ENCODE results near the gene ITIH6.
"Not testable (repeated sequence)": the region's sequence is repeated elsewhere in the genome, so short reads cannot be mapped to it uniquely, and the experiment has no call there.

The ITIH6 gene, protein sequence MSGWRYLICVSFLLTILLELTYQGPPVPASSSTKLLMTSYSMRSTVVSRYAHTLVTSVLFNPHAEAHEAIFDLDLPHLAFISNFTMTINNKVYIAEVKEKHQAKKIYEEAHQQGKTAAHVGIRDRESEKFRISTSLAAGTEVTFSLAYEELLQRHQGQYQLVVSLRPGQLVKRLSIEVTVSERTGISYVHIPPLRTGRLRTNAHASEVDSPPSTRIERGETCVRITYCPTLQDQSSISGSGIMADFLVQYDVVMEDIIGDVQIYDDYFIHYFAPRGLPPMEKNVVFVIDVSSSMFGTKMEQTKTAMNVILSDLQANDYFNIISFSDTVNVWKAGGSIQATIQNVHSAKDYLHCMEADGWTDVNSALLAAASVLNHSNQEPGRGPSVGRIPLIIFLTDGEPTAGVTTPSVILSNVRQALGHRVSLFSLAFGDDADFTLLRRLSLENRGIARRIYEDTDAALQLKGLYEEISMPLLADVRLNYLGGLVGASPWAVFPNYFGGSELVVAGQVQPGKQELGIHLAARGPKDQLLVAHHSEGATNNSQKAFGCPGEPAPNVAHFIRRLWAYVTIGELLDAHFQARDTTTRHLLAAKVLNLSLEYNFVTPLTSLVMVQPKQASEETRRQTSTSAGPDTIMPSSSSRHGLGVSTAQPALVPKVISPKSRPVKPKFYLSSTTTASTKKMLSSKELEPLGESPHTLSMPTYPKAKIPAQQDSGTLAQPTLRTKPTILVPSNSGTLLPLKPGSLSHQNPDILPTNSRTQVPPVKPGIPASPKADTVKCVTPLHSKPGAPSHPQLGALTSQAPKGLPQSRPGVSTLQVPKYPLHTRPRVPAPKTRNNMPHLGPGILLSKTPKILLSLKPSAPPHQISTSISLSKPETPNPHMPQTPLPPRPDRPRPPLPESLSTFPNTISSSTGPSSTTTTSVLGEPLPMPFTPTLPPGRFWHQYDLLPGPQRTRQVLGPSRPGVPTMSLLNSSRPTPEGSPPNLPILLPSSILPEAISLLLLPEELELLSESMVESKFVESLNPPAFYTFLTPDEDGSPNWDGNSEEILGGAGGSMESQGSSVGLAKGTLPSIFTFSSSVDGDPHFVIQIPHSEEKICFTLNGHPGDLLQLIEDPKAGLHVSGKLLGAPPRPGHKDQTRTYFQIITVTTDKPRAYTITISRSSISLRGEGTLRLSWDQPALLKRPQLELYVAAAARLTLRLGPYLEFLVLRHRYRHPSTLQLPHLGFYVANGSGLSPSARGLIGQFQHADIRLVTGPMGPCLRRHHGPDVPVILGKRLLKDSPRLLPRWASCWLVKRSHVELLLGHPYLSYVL

DNA sequence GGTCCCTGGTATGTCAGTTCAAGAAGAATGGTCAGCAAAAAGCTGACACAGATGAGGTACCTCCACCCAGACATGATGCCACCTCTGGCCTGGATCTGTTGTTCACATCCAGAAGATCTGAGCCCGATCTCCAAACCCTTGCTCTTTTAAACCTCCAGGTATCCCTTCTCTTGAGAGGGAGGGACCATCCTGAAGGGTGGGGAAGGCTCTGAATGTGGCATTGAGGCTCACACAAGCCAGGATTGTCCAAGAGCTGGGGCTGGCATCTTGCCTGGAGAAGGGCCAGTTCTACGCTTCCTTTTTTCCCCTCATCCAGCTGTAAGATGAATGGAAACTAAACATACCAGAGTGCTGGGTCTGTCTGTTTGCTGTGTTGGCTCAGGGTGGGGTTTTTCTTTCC, at the start of gene ITIH6:
ITIH6 (minus strand) TSS at position 119 of the 400 bp plus-strand sequence; CDS start at position 74, 45 bp downstream.
- DNase-seq = no peak

DNA sequence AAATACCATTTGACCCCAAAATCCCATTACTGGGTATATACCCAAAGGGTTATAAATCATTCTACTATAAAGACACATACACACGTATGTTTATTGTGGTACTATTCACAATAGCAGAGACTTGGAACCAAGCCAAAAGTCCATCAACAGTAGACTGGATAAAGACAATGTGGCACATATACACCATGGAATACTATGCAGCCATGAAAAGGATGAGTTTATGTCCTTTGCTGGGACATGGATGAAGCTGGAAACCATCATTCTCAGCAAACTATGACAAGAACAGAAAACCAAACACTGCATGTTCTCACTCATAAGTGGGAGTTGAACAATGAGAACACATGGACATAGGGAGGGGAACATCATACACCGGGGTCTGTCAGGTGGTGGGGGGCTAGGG, 49.6 kb upstream of the ITIH6 start:
- not testable (repeated sequence) for DNase-seq

DNA sequence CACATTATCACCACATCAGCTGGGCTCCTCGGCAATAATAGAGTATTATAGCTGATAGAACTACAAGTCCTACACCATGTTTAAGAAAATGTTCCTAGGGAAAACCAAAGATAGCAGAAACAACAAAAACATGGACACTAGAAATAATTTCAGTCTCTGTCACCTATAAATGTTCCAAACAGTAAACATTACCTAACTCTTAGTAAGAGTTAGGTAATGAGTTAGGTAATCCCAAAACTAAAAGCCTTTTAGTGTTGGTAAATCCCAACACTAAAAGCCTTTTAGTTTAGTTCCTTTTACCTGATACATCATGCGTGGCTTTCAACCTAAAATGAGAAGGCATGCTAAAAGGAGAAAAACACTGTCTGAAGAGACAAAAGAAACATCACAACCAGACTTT, 45.0 kb upstream of the ITIH6 start:
- no peak for DNase-seq

DNA sequence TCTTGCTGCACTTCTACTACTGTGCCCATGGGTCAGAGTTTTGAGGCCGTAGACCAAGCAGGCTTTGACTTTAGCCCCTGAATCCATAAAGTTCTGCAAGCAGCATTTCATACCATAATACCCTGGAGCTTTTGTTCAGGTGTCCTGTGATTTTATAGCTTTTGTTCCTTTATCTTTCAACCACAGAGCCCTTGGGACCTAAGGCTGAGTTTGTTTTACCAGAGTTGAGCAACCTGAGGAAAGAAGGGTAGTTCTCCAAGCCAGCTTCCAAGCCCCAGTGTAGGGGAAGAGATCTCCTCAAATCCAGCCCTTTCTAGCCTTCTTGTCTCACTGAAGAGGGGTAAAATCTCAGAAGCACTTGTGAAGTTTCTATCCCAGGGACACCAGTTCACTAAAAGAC, 44.6 kb upstream of the ITIH6 start:
- DNase-seq = no peak

DNA sequence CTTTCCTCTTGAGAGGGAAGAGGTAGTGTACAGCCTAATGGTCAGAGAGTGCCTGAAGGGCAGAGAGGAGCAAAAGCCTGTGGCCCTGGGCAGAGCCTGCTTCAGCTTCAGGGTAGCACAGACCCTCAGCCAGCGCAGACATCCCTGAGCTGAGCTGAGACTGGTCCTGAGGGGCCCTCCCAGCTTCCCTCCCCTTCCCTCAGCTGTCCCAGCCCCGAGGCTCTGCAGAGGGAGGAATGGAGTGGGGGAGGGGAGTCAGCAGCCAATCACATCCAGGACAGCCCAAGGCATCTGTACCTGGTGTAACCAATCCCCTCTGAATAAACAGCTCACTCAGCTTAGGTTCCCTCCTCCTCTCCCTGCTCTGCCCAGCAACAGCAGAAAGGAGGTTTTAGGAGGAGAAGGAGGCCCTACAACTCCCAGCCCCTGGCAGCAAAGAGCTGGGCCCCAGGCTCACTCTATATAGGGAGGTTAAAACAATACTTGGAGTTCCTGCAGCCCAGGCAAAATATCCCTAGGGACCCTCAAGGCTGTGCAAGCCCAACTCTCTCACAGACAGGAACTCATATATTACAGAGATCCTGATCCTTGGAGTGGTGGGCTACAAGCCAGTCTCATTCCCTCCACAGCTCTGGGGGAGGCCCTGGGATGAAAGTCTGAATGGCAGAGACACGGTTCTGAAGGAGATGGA, 43.3 kb upstream of the ITIH6 start:
- DNase-seq = not testable (repeated sequence)

DNA sequence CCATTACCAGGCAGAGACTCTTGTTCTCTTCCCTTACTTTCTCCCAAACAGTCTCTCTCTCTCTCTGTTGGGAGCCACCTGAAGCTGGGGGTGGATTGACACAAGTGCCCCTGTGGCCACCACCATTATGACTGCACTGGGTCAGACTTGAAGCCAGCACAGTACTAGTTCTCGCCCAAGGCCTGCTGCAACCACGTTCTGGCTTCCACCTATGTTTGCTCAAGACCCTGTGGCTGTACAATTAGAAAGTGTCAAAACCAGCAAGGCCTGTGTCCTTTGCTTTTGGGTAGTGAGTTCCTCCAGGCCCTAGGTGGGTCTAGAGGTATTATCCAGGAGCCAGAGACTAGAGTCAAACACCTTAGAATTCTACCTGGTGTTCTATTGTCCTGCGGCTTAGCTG, 40.5 kb upstream of the ITIH6 start:
- DNase-seq = no peak

DNA sequence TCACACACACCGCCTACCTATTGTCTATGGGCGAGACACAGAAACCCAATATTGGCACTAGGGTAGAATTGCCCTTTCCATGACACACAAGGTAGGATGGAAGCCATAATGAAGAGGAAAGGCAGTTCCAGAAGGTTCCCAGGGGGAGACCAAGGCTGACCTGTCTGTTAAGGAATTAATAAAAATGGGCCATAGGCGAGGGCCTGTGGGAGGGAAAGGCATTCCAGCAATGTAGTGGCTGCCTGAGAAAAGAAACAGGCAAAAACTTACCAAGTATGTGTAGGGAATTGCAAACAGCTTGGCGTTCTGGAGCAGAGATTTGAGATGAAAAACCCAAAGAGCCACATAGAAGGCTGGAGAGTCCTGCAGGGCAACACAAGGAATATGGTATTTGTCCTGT, 28.5 kb upstream of the ITIH6 start:
- no peak for DNase-seq

DNA sequence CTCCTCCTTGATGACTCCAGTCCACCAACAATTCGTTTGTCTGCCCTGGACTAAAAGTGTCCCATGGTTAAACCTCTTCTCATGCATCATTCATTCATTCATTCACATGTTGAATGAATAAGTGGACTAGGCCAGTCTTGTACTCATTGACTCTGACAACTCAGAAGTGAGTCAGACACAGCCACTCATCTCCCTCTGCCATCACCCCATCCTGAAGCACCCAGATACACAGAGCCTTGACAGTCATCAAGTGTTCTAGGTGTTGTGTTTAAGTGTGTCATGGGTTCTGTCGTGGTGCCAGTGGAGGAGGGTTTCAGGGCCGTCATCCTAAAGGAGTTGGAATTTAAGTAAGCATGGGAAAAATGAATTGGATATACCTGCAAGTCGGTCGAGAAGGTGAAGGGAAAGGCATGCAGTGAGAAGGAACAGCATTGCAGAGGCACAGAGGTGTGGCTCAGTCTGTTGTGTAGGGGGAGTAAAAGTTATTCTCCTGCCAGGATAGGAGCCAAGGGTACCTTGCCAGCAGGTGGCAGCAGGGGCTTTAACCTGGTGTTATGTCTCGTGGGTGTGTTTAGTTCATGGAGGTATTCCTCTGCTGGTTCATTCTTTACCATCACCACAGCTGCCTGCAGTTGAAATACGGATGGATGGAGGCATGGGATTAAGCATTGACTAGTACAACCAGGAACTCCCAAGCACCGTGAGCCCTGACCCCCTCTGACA, 27.8 kb upstream of the ITIH6 start:
- DNase-seq = no peak

DNA sequence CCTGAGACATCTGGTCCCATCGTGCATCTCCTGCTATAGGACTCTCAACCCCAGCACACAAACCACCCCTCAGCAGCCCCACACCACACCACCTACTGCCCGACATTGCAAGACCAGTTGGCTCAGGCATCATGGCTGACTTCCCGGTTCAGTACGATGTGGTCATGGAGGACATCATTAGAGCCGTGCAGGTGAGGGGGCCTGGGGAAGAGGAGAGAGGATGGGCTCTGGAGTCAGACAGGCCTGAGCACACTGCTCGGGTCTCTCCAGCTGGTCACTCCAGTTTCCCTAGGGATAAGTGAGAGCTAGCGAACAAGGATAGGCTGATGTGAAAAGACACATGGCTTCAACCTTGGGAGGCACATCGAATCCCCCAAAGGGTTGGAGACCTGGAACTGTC, 26.7 kb upstream of the ITIH6 start:
- DNase-seq = no peak

DNA sequence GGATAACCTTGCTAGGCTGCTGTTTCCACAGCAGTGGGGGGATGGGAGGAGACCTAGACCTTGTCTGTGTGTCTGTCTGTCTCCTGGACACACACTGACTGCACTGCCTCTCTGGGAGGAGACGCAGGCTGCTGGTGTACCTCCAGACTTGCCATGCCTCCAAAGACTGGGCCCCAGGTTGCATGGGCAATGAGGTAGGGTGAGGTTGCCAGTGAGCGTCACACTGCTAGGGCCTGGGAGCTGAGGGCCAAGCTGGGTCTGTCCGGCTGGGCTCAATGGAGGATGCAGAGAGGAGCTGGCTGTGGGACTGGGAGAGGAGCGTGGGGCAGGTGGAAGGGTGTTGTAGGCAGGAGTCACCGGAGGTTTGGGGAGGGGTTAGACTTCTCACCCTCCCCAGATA, 26.1 kb upstream of the ITIH6 start:
- DNase-seq = no peak

DNA sequence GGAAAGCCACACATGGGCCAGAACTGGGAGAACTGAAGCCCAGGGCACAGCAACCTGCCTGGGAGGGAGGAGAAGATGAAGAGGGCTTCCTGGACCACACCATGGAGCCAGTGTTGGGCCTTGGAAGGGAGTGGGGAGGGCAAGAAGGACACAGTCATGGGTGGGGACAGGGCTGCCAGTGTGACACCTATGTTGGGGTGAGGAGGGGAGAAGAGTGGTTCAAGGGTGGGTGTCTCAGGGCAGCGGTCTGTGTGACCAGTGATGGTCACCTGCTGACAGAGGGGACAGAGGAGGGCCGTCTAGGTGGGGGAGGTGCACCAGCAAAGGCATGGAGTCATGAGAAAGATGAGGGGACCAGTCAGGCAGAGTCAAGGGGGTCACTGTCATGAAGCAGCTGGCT, 23.3 kb upstream of the ITIH6 start:
- no peak for DNase-seq

DNA sequence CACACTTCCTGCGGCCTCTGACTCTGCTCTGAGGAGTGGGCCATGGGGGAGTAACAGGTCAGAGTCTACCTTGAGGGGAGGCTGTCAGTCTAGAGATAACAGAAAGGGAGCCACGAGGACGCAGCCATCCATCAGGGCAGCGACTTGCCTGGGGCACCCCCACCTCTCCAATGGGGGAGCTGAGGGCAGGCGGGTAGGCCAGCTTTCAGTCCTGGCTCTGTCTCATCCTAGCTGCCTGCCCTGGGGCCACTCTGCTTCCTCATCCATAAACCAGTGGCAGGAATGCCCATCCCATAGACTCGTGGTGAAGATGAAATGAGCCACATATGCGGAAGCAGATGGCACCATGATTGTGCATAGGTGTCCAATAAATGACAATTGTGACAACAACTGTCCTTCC, 22.7 kb upstream of the ITIH6 start:
- DNase-seq = no peak

DNA sequence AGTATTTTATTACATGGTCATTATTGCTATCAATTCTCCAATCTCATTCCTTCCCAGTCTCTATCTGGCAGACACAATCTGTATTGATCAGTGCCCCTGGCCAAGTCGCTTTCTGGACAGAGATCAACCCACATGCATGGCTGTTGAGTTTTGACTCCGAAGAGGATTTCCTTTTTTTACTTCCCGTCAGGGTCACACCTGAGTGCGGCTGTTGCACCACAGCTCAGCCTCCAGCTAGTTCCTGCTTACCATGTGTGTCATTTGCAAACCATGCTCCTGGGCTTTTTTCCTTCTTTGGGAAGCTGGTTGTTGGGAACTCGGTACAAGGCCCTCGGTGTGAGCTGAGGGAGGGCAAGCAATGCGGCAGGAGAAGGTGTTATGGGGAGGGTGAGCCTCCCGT, 21.1 kb upstream of the ITIH6 start:
- DNase-seq = no peak

DNA sequence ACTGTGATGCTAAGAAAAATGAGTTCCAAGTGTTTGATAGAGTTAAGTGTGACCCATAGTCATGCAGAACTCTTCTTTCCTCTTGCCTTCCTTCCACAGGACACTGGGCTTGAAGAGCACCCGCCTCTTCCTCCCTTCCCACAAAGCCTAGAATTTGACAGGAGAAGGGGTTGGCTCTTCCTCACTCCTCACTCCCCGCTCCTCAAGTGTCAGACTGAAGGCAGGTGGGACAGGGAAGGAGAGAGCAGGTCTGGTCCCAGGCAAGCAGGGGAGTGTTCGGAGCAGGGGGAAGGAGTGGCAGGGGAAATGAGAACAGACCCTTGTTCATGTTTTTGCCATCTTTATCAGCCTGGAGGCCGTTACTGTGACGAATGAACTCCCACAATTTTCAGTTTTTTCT, 20.2 kb upstream of the ITIH6 start:
- DNase-seq = no peak

DNA sequence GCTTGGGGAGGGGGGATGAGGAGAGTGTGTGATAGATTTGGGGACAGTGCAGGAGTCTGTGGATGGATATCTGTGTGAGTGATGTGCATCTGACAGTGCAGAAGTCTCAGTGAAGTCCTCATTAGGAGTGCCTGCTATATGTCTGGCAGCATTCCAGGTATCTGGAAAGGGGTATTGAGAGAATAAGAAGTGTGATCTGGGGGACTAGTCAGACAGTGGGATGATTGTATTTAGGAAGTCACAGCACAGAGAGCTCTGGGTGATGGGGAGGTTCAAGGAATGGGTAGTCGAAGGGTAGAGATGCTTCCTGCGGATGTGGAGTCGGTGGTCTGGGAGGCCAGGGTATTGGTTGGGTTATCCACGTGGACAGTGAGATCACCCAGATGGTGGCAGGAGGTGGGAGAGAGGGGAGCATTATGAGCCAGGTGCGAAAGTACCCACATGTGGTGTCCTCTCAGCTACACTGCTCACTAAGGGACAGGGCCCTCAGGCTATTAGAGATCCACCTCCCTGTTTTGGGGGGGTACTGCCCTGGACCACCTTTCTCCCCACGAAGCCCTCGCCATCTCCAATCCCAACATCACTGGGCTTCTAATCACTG, 19.3 kb upstream of the ITIH6 start:
- DNase-seq = no peak

DNA sequence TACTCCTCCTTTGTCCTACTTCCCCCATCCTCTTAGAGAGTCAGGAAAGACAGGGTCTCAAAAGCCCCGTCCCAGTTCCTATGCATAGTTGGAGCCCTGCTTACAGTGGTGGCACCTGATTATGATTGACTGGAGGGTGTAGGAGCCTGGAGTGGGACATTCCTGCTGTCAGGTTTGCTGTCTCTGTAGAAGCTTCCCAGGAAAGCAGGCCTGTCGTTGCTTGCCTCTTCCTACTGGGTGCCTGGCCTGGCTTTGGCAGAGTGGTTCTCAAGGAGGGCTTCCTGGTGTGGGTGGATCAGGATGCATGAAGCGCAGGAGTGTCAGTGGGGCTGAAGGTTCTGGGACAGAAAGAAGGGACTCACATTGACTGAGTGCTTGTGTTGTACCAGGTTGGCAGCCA, 14.3 kb upstream of the ITIH6 start:
- no peak for DNase-seq

DNA sequence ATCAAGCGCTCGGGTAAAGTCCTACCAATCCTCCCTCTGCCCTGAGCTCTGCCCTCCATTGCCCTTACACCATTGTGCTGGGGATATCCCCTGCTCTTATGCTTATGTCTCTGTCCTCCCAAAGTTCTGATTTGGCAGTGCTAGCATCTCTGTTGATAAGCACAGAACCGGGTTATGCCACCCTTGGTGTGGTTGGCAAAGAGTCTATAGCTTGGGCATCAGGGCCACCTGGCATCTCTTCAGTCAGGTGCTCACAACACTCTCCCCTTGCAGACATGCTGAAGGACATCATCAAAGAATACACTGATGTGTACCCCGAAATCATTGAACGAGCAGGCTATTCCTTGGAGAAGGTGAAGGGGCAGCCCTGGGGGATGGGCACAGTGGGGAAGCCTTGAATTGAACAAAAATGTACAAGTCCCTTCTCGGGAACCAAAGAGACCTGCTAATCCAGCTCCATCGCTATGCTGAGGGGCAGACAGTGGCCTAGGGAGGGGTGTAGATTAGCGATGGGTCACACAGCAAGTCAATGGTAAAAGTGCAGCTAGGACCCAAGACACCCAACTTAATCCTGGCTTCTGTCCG, 13.3 kb upstream of the ITIH6 start:
- DNase-seq = no peak

DNA sequence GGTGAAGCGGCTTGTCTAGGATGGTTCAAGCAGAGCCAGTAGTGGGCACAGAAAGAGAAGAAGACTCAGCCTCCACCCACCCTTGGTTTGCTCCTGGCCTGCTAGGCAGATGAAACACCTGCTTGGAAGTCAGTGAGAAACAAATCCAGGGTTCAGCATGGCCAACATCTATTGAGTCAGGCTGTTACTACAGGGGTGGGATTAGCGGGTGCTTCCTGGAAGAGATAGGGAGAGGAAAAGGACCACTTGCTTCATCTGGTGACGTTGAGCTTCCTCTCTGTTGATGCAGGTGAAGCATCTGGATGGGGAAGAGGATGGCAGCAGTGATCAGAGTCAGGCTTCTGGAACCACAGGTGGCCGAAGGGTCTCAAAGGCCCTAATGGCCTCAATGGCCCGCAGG, 12.5 kb upstream of the ITIH6 start:
- DNase-seq = no peak

DNA sequence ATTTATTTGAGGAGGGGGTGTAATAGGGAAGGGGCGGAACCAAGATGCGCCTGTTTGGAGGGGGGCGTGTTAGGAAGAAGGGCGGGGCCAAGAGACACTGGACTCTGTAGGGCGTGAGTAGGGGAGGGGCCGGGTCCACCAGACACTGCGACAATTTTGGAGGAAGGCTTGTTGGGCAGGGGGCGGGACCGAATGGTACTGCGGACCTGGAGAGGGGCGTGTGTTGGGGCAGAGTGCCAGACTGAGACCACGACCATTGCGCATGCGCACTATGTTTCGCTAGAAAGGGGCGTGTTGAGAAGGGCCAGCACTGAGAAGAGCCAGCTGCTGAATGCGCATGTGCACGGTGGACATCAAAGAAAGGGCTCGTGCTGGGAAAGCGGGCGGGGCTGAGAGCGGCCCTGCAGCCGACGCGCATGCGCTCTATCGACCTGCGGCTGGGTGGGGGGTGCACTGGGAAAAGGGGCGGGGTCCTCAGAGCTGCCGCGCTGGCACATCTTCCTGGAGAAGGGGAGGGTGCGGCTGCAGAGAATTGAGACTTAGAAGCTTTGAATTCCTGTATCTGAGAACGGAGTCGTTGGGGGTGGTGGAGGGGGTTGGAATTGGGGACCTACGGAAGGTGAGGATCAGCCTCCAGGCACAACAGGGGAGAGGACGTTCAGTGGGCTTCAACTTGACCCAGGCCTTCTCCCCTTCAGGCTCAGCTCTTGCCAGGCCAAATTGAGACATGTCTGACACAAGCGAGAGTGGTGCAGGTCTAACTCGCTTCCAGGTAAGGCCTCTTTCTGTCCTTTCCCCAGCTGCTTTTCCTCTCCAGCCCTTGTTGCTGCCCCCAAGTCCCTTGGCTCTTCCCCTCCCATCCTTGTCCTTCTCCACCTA, 10.8 kb upstream of the ITIH6 start:
- peak; percentile 92 for DNase-seq

DNA sequence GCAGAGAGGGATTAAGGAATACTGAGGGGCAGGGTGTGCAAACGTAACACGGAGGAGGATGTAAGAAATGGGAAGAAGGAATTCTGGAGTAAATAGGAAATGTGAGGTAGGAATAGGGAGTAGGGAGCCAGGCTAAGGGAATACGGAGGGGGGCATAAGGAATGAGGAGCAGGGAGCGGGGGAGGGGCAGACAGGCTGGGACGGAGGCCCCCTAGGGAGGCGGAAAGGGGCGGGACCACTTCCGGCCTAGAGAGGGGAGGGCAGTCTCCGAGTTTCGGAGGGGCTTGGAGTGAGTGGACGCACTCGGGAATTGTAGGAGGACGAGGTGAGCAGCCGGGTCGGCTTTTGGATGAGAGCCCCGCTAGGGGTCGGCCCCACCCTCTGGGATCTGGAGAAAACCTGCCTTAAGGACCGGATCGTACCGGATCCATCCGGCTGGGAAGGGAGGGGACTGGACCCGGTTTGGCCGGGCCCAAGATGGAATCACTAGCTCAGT, 10.1 kb upstream of the ITIH6 start:
- DNase-seq = peak; percentile 35 to 47
